Prostate gland (tissue), 2 donors: ENCODE results near the gene AGL.

Source experiments
- CTCF ChIP-seq, 4 experiments: fragments of 200-600 bp in 2 of 4; fragments of 450-650 bp in 2 of 4; sonication (generic) in 2 of 4; IDR thresholded peaks; 1 replicate in 3 of 4; 2 replicates in 1 of 4; pipeline ENCODE4 v1.5.1; 2016 to 2019; ENCODE audit warnings: antibody characterized with exemption in 4 of 4, mild to moderate bottlenecking in 2 of 4, moderate library complexity in 2 of 4
- POLR2A ChIP-seq: fragments of 450-650 bp; IDR thresholded peaks from one replicate; pipeline ENCODE4 v1.6.1; 2016; ENCODE audit warnings: antibody characterized with exemption, mild to moderate bottlenecking

DNA sequence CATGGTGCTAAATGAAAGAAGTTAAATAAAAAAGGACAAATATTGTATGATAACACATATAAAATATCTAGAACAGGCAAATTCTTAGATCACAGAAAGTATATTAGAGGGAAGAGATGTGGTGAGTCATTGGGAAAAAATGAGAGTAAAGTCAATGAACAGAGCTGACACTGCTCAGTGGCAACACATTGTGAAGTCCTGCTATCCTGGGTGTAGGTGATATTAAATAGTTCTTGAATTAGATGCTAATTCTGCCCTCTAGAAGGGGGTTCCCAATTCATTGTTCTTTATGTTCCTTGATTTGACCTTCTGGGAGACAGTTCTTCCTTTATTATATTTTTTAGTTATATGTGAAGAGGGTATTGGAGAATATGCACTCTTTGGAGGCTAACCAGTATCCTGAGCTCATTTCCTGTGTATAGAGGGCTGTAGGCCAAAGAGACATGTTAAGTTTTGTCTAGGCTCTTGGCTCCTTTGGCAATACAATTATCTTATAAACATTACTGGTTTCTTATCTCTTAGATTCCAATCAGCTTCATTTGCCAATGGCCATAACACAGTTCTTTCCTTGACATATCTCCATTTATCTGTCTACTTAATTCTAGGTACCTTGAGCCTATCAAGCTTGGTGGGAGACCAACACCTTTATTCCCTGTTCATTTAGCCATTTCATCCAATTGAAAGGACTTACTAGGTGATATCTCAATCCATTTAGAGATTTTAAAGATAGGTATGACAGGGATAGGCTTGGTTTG, 113.1 kb downstream of the AGL start:
- TF ChIP-seq CTCF (IDR thresholded peaks at IDR 0.05), result no peak
- TF ChIP-seq POLR2A, result no peak
